GM06990 (cell line): ENCODE data around the gene PTCHD4.

Source experiments
- DNase-seq: peaks from one replicate; pipeline ENCODE4 v3.0.0-alpha.2; 2011; ENCODE audit not compliant: insufficient read length; ENCODE audit errors: extremely low read depth
- H3K27me3 ChIP-seq: replicated peaks from 2 replicates; pipeline ENCODE4 v1.6.0; 2011; ENCODE audit warnings: low read length; ENCODE audit not compliant: control insufficient read depth, insufficient read depth
- H3K36me3 ChIP-seq: 2 replicates; pipeline ENCODE4 v1.5.1; 2011; ENCODE audit warnings: low read length; ENCODE audit not compliant: control insufficient read depth, insufficient read depth
- H3K4me3 ChIP-seq: replicated peaks from 2 replicates; pipeline ENCODE4 v1.5.1; 2011; ENCODE audit warnings: low read depth, mild to moderate bottlenecking, control low read depth, low read length
- TF ChIP-seq, protein P1 (sequence below): IDR thresholded peaks from 2 replicates; pipeline ENCODE4 v1.5.1; 2011; ENCODE audit warnings: low read length, control low read depth, mild to moderate bottlenecking, inconsistent platforms; ENCODE audit not compliant: insufficient read depth, poor library complexity, severe bottlenecking

PTCHD4 gene

DNA sequence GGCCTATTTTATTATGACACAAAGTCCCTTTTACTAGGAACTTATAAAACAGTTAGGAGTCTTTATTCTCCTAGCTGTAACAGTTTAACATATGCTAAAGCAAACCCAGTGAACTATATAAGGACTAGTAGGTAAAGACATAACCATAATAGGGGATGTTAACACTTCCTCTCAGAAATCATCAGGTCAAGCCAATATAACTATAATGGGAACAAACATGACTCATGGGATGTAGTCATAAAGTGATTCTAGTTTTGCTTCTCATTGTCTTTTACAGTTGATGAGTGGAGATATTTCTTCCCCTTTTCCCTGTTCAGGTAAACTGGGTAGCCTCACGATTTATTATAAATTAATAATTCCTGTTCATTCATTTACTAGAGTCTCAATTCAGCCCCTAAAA, 9.7 kb downstream of the PTCHD4 start:
- Histone ChIP-seq H3K4me3 (no peak overlapping the region), H3K27me3 (no peaks in the 10 kb centered on the region), H3K36me3 (no peaks in the 10 kb centered on the region)
- TF ChIP-seq, protein P1, sequence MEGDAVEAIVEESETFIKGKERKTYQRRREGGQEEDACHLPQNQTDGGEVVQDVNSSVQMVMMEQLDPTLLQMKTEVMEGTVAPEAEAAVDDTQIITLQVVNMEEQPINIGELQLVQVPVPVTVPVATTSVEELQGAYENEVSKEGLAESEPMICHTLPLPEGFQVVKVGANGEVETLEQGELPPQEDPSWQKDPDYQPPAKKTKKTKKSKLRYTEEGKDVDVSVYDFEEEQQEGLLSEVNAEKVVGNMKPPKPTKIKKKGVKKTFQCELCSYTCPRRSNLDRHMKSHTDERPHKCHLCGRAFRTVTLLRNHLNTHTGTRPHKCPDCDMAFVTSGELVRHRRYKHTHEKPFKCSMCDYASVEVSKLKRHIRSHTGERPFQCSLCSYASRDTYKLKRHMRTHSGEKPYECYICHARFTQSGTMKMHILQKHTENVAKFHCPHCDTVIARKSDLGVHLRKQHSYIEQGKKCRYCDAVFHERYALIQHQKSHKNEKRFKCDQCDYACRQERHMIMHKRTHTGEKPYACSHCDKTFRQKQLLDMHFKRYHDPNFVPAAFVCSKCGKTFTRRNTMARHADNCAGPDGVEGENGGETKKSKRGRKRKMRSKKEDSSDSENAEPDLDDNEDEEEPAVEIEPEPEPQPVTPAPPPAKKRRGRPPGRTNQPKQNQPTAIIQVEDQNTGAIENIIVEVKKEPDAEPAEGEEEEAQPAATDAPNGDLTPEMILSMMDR = no peak
- peak; percentile 42 for DNase-seq

DNA sequence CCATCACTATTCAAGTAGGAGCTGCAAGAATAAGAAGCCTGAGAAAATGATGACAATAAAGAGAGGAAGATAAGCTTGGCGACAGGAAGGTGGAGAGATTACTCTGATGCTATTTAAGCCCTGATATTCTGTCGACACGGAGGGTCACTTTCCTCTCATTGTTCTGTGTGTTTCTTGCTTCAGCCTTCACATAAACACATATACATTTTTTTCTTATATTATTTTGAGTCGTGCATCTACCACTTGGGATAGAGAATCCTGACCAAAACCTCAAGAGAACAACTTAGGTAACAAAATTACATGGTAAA, 10.5 kb downstream of the PTCHD4 start:
- TF ChIP-seq, protein P1 = no peak
- Histone ChIP-seq H3K4me3 (no peak overlapping the region), H3K27me3 (no peaks in the 10 kb centered on the region)

DNA sequence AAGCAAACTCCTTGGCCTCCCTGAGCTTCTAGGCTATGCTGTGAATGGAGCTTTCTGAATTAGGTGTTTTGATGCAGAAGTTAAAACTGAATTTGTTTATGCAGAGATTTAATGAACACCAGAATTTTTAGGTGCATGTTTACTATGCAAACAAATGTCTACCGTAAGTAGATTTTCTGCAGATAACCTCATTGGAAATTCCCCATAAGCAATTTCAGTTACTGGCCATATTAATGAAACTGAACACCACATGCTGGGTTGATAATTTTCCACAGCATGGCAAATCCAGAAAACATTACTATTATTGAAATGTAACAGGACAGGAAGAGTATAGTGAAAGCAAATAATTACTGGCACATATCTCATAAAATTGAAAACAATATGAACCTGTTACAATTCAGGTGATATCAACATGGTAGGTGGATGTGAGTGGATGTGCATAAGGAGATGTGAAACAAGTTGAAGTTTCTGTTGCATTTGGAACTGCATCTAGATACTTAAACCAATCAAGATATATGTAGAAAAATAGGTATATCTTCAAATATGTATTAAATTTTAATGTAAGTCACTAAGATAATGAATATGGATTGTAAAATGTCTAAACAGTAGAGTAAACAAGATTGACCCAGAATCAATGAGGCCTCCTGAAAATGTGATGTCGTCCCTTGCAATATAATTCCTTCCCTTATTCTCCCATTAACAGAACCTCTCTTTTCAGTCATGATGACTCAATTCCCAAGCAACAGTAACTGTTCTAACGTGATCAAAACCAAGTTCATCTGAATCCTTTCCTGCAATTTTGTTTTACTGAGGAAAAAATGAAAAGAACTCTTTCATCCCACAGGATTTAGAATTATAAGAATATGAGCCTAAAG, 11.0 kb downstream of the PTCHD4 start:
- TF ChIP-seq, protein P1 = no peak
- no peak overlapping the region for H3K4me3 ChIP-seq
- no peaks in the 10 kb centered on the region for H3K27me3 ChIP-seq
- DNase-seq = no peak
- no peaks in the 10 kb centered on the region for H3K36me3 ChIP-seq

More for the DNA sequence above, 10.5 kb downstream of the PTCHD4 start:
- no peak for DNase-seq
- no peaks in the 10 kb centered on the region for H3K36me3 ChIP-seq

DNA sequence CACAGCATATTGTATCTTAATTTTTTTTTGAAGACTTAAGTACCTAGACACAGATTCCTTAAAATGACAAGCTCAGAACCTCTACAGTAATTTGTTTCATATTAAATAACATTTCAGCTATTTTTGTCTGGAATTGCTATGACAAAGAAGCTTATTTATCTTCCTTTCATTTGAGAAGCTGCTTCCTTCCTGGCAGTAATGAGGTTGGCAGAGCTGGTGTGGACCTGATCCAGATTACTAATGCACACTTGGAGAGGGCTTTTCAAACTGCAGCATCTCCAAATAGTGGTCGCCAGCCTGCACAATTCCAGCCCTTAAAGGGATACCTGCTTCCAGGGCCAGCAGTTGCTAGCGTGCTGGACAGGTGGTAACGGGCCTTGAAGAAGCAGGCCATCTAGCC, 12.1 kb downstream of the PTCHD4 start:
- Histone ChIP-seq H3K27me3 (no peaks in the 10 kb centered on the region), H3K4me3 (no peak overlapping the region), H3K36me3 (no peaks in the 10 kb centered on the region)
- DNase-seq = no peak
- TF ChIP-seq, protein P1 = no peak

DNA sequence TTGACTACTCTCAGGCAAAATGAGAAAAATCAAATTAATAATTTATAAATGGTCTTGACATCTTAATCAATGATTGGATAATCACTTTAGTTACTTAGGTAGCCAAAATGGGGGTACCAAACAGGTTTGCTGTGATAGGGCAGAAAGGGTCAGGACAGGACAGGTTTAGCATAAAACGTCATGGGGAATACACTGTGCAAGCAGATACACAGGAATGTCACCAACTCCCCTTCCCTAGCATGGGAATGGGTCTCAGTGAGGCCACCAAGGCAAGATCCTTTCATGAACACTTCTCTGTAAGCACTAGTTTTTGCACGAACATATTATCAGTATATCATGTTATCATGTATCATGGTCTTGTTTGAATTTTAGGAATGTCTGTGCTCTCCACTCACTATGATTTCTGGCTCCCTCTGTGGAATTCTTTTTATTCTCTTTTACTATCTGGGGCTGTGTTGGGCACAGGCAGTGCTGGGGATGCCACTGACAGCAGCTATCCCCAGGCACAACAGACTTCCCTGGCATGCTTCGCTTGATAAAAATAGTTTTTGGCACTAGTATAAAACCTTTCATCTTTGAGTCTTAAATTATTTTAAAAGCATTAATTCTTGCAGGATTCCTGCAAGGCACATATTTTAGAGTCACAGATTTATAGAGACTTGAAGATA, 18.3 kb downstream of the PTCHD4 start:
- no peak for DNase-seq
- H3K27me3 ChIP-seq = no peaks in the 10 kb centered on the region
- H3K36me3 ChIP-seq = no peaks in the 10 kb centered on the region
- TF ChIP-seq, protein P1 = no peak
- H3K4me3 ChIP-seq = no peak overlapping the region

DNA sequence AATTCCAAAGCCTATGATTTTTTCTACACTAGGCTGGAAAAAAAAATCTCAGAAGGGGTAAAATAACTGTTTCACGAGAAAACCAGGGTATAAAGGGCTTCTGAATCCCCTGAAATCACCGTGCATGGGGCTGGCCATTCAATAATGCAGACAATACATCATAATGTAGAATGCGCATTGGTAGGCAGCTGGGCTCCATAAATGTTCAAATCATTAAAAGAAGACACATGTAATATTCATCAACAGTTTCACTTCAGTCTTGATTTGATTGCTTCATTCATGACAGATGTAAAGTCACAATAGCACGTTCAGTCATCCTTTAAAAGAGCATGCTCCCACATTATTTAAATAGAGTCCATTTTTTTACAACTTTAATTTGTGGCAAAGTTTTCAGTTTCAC, 20.5 kb downstream of the PTCHD4 start:
- H3K36me3 ChIP-seq = no peaks in the 10 kb centered on the region
- H3K4me3 ChIP-seq = no peak overlapping the region
- TF ChIP-seq, protein P1 = no peak
- no peaks in the 10 kb centered on the region for H3K27me3 ChIP-seq
- no peak for DNase-seq
